ENCODE data around the gene NFAM1. TPM values are rescaled to one million over a fixed set of nuclear protein-coding genes. Genes with fewer than 3 reads are reported as not detected.

NFAM1 gene
- total and polyA plus RNA-seq, 2 of the 13 experiments (the other 11 are each of a cell fraction or from before 2014, with no cell fraction given) = 0.03 TPM; not detected in 1

GRCh38 chr22:42337356-42337755 lies 94.8 kb downstream of the NFAM1 start:
- Histone ChIP-seq H3K27ac (ENCODE audit: extremely low read length, insufficient read depth, low read length) (no peak overlapping the region), H3K4me1 (ENCODE audit: insufficient read depth, low read length) (no peaks in the 10 kb centered on the region), H3K4me3 (replicated peaks in 1 of 3; ENCODE audit: insufficient read depth in 1 of 3, low read depth in 2 of 3, low read length in 3 of 3) (no peak overlapping the region), H2AFZ (ENCODE audit: low read length) (no peak overlapping the region), H3K4me2 (ENCODE audit: low read depth, low read length) (no peak overlapping the region), H3K27me3 (ENCODE audit: control insufficient read depth in 1 of 2, insufficient read depth in 2 of 2, low read length in 2 of 2) (peaks cover 7 to 41% of the 10 kb centered on the region in 2 experiments), H3K79me2 (ENCODE audit: insufficient read depth, low read length) (no peaks in the 10 kb centered on the region), H3K36me3 (replicated peaks in 1 of 2; ENCODE audit: control insufficient read depth in 1 of 2, insufficient read depth in 2 of 2, low read length in 2 of 2) (no peaks in the 10 kb centered on the region), H4K20me1 (ENCODE audit: insufficient read depth, low read length) (no peaks in the 10 kb centered on the region), H3K9me3 (ENCODE audit: low read length) (no peaks in the 10 kb centered on the region), H3K9ac (ENCODE audit: insufficient read depth, low read depth, low read length) (no peak overlapping the region)
- no peak for ATAC-seq
- BruUV-seq (replicated peaks) = no TSS peak
- TF ChIP-seq EHMT2 (IDR thresholded peaks at IDR 0.05; ENCODE audit: borderline replicate concordance, low read depth, low read length) (no peak), RFX5 (IDR thresholded peaks at IDR 0.05; ENCODE audit: low read depth, low read length) (no peak), MIER3 (CRISPR knock-in tag; IDR thresholded peaks at IDR 0.05; ENCODE audit: borderline replicate concordance) (no peak), ZNF777 (CRISPR knock-in tag; IDR thresholded peaks at IDR 0.05) (no peak), MNT (IDR thresholded peaks at IDR 0.05) (no peak), ZNF138 (CRISPR knock-in tag; IDR thresholded peaks at IDR 0.05; ENCODE audit: low read depth) (no peak), HCFC1 (IDR thresholded peaks at IDR 0.05; ENCODE audit: low read depth, low read length) (no peak), SMC3 (IDR thresholded peaks at IDR 0.05; ENCODE audit: low read length) (no peak), AGO1 (IDR thresholded peaks at IDR 0.05; ENCODE audit: low read depth, low read length, poor library complexity, severe bottlenecking) (no peak), ZNF891 (CRISPR knock-in tag; IDR thresholded peaks at IDR 0.05) (no peak), HOXA7 (CRISPR knock-in tag; IDR thresholded peaks at IDR 0.05) (no peak), ZFYVE20 (CRISPR knock-in tag; IDR thresholded peaks at IDR 0.05; ENCODE audit: borderline replicate concordance, low read depth) (no peak), SATB2 (CRISPR knock-in tag; IDR thresholded peaks at IDR 0.05) (no peak)
- no peak for FAIRE-seq
- ChIA-PET POLR2A (no interaction called here), CTCF (ENCODE audit: low intra/inter-chr PET ratio, low total read pairs) (no interaction called here)
- intact Hi-C loops (cut with micrococcal nuclease; ENCODE audit: unreplicated experiment) (no loop called here), in situ Hi-C loops (cut with HindIII; ENCODE audit: extremely low pct_ligation_motif_present, low pct_unique_long_range_greater_than_20kb) (no loop called here)
- DNase-seq (ENCODE audit: low spot score) = no peak
